ENCODE results near the gene PDE7B.

DNA sequence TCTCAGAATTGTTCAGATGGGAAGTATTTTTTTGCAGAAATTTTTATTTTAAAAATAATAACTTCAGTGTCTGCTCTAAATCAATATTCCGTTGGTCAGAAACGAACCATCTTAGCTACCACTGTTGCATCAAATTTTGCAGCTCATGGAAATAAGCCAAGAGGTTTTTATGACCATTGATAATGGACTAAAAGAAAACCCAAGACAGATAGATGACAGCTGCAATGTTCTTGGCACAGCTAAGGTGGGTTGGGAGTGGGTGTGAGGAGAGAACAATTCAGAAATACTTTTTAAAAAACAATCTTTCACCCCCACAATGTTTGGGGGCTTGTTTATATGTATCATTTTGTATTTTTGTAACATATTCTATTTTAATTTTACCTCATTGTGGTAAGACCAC lies 121.1 kb downstream of the PDE7B start:
- TF ChIP-seq, protein P1, sequence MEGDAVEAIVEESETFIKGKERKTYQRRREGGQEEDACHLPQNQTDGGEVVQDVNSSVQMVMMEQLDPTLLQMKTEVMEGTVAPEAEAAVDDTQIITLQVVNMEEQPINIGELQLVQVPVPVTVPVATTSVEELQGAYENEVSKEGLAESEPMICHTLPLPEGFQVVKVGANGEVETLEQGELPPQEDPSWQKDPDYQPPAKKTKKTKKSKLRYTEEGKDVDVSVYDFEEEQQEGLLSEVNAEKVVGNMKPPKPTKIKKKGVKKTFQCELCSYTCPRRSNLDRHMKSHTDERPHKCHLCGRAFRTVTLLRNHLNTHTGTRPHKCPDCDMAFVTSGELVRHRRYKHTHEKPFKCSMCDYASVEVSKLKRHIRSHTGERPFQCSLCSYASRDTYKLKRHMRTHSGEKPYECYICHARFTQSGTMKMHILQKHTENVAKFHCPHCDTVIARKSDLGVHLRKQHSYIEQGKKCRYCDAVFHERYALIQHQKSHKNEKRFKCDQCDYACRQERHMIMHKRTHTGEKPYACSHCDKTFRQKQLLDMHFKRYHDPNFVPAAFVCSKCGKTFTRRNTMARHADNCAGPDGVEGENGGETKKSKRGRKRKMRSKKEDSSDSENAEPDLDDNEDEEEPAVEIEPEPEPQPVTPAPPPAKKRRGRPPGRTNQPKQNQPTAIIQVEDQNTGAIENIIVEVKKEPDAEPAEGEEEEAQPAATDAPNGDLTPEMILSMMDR (IDR thresholded peaks at IDR 0.05): no peak
- no peak for TF ChIP-seq POLR2A (IDR thresholded peaks at IDR 0.05)

Measured in uterus (tissue), 2 donors.